BE2C (cell line): ENCODE results near the gene GARIN5A.

Experiments used
- DNase-seq: peaks from one replicate; pipeline ENCODE4 v3.0.0-alpha.2; 2020
- H3K27me3 ChIP-seq: fragments of 250-450 bp; sonication (Bioruptor Pico); 2 replicates; pipeline ENCODE4 v1.5.1; 2020; ENCODE audit warnings: mild to moderate bottlenecking
- H3K36me3 ChIP-seq: fragments of 250-450 bp; sonication (Bioruptor Pico); 2 replicates; pipeline ENCODE4 v1.5.1; 2020; ENCODE audit warnings: mild to moderate bottlenecking
- H3K4me1 ChIP-seq: fragments of 250-450 bp; sonication (Bioruptor Pico); 2 replicates; pipeline ENCODE4 v1.5.1; 2020
- H3K4me3 ChIP-seq: 2 replicates; pipeline ENCODE4 v1.5.1; 2011; ENCODE audit warnings: low read depth, low read length
- H3K9me3 ChIP-seq: fragments of 250-450 bp; sonication (Bioruptor Pico); 2 replicates; pipeline ENCODE4 v1.5.1; 2020
- TF ChIP-seq, protein P1 (sequence below): IDR thresholded peaks from 2 replicates; pipeline ENCODE4 v1.5.1; 2012; ENCODE audit warnings: mild to moderate bottlenecking, low read depth, low read length

Gene GARIN5A

DNA sequence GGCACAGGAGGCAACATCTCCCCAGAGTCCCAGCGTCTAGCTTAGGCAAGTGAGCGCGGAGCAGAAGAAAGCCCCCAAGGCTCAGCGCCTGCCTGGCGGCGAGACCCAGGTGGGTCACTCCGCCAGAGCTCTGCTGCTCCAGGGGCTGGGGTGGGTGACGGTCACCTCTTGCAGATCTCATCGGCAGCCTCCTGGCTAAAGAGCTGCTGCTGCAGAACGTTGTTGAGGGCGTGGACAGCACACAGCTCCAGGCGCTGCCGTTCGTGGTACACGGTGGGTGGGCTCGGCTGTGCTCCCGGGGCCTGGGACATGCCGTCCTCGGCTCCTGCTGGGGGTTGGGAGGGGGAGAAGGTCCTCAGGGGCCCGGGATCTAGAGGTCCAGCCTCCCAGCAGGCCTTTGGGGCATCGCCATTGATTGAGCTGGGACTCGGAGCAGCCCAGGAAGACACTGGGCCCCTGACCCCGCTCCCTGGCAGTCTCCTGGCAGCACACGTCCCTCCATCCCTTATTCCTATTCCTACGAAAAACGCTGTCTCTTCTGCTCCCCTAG lies 33.5 kb upstream of the GARIN5A start:
- TF ChIP-seq, protein P1, sequence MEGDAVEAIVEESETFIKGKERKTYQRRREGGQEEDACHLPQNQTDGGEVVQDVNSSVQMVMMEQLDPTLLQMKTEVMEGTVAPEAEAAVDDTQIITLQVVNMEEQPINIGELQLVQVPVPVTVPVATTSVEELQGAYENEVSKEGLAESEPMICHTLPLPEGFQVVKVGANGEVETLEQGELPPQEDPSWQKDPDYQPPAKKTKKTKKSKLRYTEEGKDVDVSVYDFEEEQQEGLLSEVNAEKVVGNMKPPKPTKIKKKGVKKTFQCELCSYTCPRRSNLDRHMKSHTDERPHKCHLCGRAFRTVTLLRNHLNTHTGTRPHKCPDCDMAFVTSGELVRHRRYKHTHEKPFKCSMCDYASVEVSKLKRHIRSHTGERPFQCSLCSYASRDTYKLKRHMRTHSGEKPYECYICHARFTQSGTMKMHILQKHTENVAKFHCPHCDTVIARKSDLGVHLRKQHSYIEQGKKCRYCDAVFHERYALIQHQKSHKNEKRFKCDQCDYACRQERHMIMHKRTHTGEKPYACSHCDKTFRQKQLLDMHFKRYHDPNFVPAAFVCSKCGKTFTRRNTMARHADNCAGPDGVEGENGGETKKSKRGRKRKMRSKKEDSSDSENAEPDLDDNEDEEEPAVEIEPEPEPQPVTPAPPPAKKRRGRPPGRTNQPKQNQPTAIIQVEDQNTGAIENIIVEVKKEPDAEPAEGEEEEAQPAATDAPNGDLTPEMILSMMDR: no peak

GRCh38 chr19:50509366-50509765 lies 32.7 kb upstream of the GARIN5A start:
- TF ChIP-seq, protein P1: no peak
- Histone ChIP-seq H3K4me1 (no peaks in the 10 kb centered on the region; the same call in 1 of the 2 replicates), H3K9me3 (no peaks in the 10 kb centered on the region), H3K4me3 (no peak overlapping the region), H3K36me3 (no peaks in the 10 kb centered on the region), H3K27me3 (no peaks in the 10 kb centered on the region)
- DNase-seq: no peak

More for the DNA sequence above, 33.5 kb upstream of the GARIN5A start:
- no peaks in the 10 kb centered on the region for H3K36me3 ChIP-seq
- peak overlapping the region; percentile 75 for H3K4me3 ChIP-seq
- H3K9me3 ChIP-seq: no peaks in the 10 kb centered on the region
- peaks cover 3% of the 10 kb centered on the region for H3K4me1 ChIP-seq
- no peaks in the 10 kb centered on the region for H3K27me3 ChIP-seq
- no peak for DNase-seq

DNA sequence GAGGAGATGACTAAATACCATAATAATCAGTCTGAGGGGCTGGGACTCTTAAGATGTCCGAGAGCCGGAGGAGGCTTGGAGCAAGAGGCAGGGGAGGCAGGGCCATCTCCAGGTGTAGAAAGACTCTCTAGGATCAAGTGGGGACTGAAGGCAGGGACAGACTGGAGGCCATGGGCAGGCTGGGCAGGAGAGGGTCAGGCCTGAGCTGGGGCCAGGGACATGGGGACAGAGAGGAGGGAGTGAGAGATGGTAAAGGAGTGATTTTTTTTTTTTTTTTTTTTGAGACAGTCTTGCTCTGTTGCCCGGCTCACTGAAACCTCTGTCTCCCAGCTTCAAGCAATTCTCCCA lies 32.2 kb upstream of the GARIN5A start:
- no peak overlapping the region for H3K4me3 ChIP-seq
- H3K9me3 ChIP-seq: no peaks in the 10 kb centered on the region
- no peak for DNase-seq
- H3K27me3 ChIP-seq: no peaks in the 10 kb centered on the region
- H3K4me1 ChIP-seq: no peaks in the 10 kb centered on the region
- H3K36me3 ChIP-seq: no peaks in the 10 kb centered on the region
- TF ChIP-seq, protein P1: no peak

DNA sequence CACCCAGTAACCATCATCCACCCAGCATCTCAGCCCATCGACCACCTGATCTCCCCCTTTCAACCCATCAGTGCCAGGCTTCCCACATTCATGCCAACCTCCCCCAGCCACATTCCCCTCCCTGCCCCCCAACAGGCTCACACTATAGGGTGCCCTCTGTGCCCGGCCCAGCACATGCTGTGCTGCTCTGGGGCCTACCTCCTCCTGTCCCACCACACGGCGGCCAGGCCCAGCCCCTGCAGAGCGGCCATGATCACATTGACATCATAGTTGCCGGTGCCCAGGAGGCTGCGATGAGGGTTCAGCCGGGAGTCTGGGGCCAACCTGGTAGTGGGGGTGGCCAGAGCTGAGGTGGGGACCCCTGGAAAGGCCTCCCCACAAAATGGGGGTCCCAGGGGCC lies 30.7 kb upstream of the GARIN5A start:
- no peak overlapping the region for H3K4me3 ChIP-seq
- TF ChIP-seq, protein P1: no peak
- H3K36me3 ChIP-seq: no peaks in the 10 kb centered on the region
- H3K4me1 ChIP-seq: no peaks in the 10 kb centered on the region
- H3K27me3 ChIP-seq: no peaks in the 10 kb centered on the region
- no peaks in the 10 kb centered on the region for H3K9me3 ChIP-seq
- no peak for DNase-seq

GRCh38 chr19:50506700-50507099 lies 30.1 kb upstream of the GARIN5A start:
- Histone ChIP-seq H3K4me1 (no peaks in the 10 kb centered on the region), H3K4me3 (no peak overlapping the region), H3K9me3 (no peaks in the 10 kb centered on the region), H3K27me3 (no peaks in the 10 kb centered on the region), H3K36me3 (no peaks in the 10 kb centered on the region)
- TF ChIP-seq, protein P1: no peak
- DNase-seq: no peak

- H3K36me3 ChIP-seq: no peaks in the 10 kb centered on the region
- no peak overlapping the region for H3K4me3 ChIP-seq
- no peaks in the 10 kb centered on the region for H3K9me3 ChIP-seq
- H3K27me3 ChIP-seq: no peaks in the 10 kb centered on the region
- no peak for DNase-seq
- TF ChIP-seq, protein P1: no peak
- no peaks in the 10 kb centered on the region for H3K4me1 ChIP-seq
These were observed 29.4 kb upstream of the GARIN5A start for GRCh38 chr19:50505856-50506611.
